HepG2 (cell line): ENCODE data around the gene ST6GALNAC3.

Source experiments
- JUND ChIP-seq: sonication (generic); formaldehyde crosslinking; IDR thresholded peaks from 2 replicates; pipeline ENCODE4 v1.8.0; 2022; ENCODE audit warnings: mild to moderate bottlenecking, missing genetic modification reagents
- SMAD1 ChIP-seq: sonication (generic); formaldehyde crosslinking; IDR thresholded peaks from 2 replicates; pipeline ENCODE4 v1.4.0; 2020; ENCODE audit warnings: missing genetic modification reagents, low read depth, mild to moderate bottlenecking, borderline replicate concordance
- YY1 ChIP-seq: IDR thresholded peaks from 2 replicates; pipeline ENCODE4 v1.6.1; 2011; ENCODE audit warnings: low read length, low read depth, moderate library complexity, mild to moderate bottlenecking; ENCODE audit not compliant: insufficient read depth, insufficient replicate concordance
- ZNF569 ChIP-seq: sonication (generic); formaldehyde crosslinking; IDR thresholded peaks from 2 replicates; pipeline ENCODE4 v1.5.0; 2020; ENCODE audit warnings: mild to moderate bottlenecking, missing genetic modification reagents, moderate library complexity, borderline replicate concordance
- TF ChIP-seq, protein P1 (sequence below): sonication (generic); formaldehyde crosslinking; IDR thresholded peaks from 2 replicates; pipeline ENCODE4 v1.5.0; 2020; ENCODE audit warnings: mild to moderate bottlenecking, missing genetic modification reagents, moderate library complexity

- TF ChIP-seq, protein P1, sequence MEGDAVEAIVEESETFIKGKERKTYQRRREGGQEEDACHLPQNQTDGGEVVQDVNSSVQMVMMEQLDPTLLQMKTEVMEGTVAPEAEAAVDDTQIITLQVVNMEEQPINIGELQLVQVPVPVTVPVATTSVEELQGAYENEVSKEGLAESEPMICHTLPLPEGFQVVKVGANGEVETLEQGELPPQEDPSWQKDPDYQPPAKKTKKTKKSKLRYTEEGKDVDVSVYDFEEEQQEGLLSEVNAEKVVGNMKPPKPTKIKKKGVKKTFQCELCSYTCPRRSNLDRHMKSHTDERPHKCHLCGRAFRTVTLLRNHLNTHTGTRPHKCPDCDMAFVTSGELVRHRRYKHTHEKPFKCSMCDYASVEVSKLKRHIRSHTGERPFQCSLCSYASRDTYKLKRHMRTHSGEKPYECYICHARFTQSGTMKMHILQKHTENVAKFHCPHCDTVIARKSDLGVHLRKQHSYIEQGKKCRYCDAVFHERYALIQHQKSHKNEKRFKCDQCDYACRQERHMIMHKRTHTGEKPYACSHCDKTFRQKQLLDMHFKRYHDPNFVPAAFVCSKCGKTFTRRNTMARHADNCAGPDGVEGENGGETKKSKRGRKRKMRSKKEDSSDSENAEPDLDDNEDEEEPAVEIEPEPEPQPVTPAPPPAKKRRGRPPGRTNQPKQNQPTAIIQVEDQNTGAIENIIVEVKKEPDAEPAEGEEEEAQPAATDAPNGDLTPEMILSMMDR (CRISPR knock-in tag) = no peak
- TF ChIP-seq YY1 (no peak), JUND (CRISPR knock-in tag) (no peak), SMAD1 (CRISPR knock-in tag) (no peak), ZNF569 (CRISPR knock-in tag) (no peak)
Measured at GRCh38 chr1:76314730-76315129, 240.2 kb downstream of the ST6GALNAC3 start.
